Limb (tissue), 2 donors: ENCODE data around the gene ZDHHC12.
A peak's percentile ranks its signal among the peaks of the same experiment; 100 is the strongest.

Experiments used
- DNase-seq, 2 donors: peaks; one replicate each; pipeline ENCODE4 v3.0.0-alpha.2; 2016; ENCODE audit errors: extremely low spot score in 2 of 2

ZDHHC12 gene

DNA sequence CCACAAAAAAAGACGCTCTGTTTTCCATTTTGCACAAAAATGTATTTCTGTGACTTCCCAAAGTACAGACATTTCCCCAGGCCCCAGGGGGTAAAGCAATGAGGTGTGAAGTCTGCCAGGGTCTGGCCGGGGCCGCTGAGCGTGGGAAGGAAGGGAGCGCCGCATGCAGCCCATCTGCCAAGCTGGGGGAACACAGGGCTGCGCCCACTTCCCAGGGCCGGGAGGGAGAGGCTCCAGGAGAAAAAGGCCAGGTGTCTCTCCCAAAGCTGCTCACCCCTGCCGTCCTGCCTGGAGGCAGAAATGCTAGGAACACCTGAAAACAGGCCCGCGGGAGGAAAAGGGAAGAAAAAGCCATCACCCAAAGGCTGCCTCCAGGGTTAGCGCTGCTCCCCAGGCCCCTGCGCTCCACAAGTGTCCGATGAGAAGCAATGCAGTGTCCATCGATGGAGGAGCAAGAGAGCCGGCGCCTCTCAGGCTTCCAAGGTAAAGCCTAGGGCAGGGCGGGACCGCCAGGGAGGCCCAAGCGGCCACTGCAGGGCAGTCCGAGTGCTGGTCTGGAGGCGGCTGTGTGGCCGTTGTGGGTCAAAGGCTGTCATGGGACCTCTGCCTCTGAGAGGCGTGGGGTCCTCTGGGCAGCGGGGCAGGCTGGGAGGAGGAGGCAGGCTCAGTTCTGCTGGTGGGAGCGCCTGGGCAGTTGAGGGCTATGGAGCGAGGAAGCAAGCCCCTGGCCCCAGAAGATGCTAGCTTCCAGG, 6.0 kb upstream of the ZDHHC12 start:
- no peak for DNase-seq

DNA sequence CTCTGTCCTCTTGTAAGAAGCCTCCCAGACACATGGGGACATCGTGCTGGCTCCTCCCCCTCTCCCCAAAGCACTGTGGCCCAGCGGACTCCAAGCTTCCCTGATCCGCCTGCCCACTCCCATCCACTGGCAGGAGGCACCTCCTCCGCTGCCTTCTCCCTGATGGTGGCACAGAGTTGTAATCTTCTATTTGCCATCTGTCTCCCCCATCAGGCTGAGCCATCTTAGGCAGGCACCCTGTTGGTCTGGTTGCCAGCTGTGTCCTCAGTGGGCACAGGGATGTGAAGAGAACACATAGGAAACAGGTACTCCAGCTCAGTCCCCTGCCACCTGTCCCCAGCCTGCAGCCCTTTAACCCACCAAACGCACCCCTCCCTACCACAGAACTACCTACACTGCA, 5.4 kb upstream of the ZDHHC12 start:
- no peak for DNase-seq

DNA sequence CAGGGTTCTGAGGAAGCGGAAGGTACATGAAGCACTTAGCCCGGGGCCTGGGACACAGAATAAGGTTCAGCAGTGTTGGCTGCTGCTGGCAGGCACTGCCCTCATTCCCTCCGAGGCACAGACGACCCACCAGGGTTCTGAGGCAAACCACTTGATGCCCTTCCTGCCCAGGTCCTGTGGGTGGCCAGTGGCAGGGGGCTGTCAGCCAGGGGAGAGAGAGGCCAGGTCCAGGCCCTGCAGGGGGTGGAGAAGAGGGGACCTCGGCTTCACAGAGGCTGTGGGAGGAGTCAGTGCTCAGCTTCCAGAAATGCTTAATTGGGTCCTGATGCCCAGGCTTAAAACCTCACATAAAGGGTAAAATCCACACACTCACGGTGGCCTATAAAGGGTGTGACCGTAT, 4.4 kb upstream of the ZDHHC12 start:
- DNase-seq, result no peak

DNA sequence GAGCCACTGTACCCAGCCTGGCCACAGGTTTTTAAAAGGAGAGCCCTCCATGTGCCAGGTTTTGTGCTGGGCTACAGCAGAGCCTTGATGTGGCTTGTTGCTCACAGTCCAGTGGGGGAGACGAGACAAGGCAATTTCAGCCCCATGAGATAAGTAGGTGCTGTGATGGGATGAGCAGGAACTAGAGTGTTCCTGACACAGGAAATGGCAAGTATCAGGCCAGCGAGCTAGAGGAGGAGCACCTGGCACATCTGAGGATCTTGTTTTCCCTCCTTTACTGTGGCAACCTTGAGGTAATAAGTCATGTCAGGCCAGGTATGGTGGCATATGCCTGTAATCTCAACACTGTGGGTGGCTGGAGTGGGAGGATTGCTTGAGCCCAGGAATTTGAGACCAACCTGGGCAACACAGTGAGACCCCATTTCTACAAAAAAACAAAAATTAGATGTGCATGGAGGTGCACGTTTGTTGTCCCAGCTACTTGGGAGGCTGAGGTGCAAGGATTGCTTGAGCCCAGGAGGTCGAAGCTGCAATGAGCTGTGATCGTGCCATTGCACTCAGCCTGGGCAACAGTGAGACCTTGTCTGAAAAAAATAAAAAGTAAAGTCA, 3.8 kb upstream of the ZDHHC12 start:
- DNase-seq, result no peak

DNA sequence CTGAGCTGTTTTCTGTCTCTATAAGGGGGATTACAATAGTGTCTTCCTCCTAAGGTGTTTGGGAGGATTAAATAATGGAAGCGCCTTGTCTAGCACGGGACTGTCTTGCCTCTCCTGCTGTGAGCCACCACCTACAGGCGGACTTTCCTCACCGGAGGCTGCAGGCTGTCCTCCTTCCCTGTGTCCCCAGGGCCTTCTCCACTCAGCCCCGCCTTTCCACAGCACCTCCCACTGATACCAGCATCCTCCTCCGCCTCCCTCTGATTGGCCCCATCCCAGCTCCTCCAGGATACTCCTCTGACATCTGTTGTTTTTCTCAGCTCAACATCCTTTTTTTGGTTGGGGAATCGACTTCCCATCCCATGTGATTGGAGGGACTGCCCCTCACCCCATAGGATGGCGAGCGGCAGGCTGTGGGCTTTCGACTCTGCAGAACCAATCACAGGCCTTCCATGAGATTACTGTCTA, 851 bp upstream of the ZDHHC12 start:
- peak in 1 of 2 donors; percentile 3 for DNase-seq

DNA sequence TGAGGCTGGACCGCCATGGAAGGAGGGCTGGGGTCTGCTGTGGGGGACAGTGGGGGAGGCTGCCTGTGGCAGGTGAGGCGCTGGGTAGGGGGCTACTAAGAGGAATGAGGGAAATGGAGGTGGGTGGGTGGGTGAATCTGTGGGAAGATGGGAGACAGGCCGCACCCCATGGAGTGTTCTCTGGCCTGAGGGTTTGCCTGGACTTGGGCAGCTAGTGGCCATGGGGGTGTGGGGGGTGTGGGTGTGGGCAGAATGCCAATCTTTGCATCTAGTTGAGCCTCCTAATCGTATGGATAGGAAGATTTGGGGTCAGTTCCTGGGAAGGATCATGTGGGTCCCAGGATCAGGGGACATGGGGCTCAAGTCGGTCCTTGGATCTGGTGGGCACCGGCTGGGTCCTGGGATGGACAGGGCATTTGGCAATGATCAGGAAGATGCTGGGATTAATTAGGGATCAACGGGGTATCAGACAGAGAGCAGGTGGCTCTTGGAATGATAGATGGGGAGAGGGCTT, 518 bp downstream of the ZDHHC12 start:
- DNase-seq, result no peak

DNA sequence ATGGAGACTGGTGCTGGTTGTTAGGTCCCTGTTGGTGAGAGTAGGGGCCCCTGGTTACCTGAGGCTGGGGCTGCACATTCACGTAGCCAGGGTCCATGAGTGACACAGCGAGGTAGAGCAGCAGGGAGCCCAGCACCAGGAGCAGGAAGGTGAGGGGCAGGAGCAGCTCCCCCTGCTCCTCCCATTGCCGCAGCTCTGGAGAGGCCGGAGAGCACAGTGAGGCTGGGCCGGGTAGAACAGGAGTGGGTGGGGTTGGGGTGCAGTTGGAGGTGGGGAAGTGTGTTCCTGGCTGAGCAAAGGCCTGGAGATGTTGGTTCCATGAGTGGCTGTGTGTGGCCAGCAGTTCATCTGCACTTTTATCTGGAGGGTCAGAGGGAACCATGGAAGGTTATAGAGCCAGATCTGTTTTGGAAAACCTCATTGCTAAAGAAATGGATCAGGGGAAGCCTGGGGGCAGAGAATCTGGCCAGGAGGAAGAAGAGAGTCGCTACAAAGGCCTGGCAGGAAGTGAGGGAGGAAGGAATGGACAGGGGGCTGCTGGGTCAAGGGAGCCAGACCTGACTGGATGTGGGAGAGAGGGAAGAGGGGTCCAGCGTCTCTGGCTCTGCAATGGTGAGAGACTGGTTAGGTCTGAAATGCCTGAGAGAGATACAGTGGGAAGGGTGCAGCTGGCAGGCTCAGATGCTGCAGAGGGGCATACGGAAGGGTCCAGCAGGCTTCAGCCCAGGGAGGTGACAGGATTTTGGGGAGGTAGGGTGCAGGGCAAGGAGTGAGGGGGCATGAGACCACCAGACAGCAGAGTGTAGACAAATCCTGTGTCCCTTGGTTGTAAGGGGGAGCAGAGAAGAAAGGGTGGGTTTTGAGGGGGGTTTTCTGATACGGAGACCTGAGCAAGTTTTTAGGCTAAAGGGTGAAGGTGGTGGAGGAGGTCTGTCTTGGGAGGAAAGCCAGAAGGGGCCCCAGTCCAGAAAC, 1.3 kb downstream of the ZDHHC12 start:
- no peak for DNase-seq

DNA sequence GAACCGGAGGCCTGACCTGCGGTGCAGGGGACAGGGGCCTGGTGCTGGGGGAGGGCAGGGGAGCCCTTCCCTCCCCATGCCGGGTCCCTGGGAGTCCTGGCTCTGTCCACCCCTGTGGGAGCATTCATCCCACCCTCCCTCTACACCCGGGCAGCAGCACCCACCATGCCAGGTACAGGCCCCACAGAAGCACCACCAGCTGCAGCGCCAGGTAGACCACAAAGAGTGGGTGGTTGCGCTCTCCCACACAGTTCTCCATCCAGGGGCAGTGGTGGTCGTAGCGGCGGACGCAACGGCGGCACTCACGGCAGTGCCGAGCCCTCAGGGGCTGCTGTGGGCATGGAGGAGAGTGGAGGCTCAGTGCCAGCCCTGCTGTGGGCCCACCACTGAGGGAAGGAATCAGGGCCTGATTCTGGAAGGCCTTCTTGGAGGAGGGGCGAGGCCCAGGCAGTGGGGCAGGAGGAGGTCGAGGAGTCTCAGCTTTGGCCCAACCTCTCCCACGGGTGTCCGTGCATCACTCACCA, 2.4 kb downstream of the ZDHHC12 start:
- no peak for DNase-seq

DNA sequence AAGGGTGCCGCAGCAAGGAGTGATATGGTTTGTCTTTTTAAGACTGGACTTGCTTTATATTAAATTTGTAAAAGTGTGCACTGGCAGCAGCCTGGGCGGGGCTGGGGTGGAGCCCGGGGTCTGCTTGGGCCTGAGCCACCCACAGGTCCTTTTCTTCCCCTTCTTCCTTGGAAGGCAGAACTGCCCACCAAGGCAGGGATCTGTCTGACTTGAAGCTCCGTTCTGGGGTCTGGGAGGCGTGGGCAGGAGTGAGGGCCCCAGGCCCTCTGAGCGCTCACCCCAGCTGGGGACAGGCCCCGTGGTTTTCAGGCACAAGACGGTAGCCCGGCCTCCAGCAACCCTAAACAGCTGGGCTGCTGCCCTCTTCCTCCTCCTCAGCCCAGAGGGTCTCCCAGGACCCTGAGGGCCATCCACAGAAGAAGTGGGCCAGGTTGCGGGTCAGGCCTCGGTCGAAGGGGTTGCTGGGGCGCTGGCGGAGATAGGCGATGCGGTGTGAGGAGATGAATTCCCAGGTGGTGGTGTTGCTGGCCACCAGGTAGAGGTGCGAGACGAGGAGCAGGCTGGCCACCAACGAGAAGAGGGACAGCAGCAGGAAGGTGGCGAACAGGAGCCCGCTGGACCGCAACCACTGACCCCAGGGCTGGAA, 3.0 kb downstream of the ZDHHC12 start:
- DNase-seq, result no peak

DNA sequence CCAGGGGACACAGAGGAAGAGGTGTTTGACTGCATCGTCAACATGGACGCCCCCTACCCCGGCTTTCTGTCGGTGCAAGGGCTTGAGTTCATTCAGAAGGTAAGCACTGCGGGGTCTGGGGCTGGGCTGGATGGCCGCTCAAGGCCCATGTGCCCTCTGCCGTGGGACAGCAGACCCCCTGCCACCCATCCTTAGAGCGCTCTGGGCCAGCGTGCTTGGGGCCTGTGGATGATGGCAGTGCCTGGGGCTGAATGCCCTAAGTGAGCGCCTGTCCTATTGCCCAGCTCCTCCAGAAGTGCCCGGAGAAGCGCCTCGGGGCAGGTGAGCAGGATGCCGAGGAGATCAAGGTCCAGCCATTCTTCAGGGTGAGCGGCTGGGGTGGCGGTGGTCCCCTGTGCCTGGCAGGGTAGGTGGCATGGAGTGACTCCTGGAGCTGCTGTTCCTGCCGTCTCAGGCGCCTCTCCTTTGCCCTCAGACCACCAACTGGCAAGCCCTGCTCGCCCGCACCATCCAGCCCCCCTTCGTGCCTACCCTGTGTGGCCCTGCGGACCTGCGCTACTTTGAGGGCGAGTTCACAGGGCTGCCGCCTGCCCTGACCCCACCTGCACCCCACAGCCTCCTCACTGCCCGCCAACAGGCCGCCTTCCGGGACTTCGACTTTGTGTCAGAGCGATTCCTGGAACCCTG, 3.9 kb downstream of the ZDHHC12 start:
- no peak for DNase-seq

DNA sequence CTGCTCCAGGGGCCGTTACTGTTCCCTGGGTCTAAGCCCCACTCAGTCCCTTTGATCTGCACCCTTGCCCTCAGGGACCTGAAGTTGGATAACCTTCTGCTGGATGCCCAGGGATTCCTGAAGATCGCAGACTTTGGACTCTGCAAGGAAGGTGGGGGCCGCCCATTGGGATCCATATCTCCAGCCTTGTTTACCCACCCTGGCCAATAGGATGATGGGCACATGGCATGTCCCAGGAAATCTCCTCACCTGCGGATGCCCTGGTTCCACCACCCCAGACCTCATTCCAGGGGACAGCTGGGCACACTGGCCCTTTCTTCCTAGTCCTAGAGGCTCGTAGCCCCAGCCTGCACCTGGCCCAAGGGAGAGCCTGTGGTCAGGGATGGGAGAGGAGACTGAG, 5.5 kb downstream of the ZDHHC12 start:
- no peak for DNase-seq

DNA sequence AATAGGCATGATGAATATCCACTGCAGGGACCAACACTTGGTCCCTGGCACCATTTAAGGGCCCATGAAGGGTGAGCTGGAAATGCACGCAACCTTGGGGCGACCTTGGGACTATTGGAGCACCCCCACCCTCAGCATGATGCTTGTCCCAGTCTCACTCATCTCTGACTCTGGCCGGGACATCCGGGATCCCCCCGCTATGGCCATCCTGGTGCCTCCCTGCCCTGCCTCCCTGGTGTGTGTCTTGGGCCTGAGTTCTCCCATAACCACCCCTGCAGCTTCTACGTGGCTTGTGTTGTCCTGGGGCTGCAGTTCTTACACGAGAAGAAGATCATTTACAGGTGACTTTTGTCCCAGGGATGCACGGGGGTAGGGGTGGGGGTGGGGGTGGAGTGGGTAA, 5.9 kb downstream of the ZDHHC12 start:
- no peak for DNase-seq

DNA sequence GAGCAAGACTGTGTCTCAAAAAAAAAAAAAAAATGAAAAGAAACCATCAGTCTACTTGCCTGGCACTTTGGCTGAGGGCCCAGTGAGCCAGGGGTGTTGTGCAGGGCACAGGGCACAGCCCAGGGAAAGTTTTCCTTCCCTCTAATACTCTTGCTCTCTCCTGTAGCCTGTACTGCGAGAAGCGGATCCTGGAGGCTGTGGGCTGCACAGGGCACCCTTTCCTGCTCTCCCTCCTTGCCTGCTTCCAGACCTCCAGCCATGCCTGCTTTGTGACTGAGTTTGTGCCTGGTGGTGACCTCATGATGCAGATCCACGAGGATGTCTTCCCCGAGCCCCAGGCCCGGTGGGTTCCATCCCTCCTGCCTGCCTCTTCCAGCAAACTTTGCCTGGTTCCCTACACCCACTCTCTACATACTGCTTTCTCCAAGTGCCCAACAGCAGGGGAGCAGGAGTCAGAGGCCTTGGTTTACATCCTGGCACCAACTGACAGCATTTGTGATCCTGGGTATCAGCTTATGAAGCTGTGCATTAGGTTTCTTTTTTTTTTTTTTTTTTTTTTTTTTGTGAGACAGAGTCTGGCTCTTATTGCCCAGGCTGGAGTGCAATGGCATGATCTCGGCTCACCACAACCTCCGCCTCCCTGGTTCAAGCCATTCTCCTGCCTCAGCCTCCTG, 7.2 kb downstream of the ZDHHC12 start:
- no peak for DNase-seq

DNA sequence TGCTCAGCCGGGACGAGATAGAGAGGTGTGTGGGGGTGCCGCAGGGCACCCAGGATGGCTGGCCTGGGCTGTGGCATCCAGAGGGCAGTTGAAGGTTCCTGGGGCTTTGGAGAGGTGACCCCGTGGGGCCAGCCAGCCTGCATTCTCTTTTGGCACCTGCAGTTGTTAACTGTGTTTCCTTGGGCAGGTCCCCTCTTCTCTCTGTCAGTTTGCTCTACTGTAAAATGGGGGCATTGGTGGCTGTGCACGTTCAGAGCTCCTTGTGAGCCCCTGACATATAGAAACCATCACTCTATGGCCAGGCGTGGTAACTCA, 8.5 kb downstream of the ZDHHC12 start:
- no peak for DNase-seq

DNA sequence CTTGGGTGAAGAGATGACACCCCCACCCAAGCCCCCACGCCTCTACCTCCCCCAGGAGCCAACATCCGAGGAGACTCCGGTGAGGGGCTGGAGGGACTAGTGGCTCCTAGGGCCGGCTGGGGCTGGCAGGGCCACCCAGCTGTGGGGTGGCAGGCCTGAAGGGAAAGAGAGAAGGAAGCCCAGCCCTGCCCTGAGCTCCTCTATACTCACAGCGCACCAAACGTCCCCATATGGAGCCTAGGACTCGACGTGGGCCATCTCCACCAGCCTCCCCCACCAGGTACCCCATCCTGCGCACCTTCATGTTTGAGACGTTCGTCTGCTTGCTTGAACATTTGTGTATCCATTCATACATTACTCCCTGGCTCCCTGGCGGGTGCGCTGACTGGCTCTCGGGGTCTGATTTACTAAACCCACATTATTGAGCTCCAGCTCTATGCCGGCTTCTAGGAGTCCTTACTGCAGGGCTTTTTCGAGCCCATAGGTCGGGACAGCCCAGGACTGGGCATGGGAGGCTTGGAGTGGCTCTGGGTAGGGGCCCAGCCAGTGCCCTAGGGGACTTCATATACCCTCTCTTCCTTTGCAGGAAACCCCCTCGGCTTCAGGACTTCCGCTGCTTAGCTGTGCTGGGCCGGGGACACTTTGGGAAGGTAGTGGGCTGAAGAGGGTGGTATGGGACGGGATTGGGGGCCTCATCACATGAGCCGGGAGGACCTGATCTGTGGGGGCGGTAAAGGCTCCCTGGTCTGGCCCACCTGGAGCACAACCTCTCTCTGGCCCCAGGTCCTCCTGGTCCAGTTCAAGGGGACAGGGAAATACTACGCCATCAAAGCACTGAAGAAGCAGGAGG, 9.1 kb downstream of the ZDHHC12 start:
- DNase-seq, result no peak

DNA sequence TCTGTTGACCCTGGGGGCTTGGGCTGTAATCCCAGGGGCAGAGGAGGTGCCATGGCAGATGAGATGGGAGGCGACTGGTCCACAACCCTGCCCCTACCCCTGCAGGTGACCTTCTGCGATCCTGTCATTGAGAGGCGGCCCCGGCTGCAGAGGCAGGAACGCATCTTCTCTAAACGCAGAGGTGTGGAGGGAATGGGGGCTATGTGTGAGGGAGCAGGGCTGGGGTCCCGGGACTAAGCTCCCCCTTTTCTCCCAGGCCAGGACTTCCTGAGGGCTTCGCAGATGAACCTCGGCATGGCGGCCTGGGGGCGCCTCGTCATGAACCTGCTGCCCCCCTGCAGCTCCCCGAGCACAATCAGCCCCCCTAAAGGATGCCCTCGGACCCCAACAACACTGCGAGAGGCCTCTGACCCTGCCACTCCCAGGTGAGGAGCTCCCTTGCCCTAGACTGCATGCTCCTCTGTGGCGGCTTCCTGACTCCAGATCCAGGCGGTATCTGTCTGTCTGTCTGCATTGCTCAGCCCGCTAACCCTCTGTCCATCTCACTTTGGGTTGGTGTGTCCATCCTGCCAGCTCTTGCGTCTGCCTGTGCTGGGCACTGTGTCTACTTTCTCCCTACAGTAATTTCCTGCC, 9.9 kb downstream of the ZDHHC12 start:
- no peak for DNase-seq

DNA sequence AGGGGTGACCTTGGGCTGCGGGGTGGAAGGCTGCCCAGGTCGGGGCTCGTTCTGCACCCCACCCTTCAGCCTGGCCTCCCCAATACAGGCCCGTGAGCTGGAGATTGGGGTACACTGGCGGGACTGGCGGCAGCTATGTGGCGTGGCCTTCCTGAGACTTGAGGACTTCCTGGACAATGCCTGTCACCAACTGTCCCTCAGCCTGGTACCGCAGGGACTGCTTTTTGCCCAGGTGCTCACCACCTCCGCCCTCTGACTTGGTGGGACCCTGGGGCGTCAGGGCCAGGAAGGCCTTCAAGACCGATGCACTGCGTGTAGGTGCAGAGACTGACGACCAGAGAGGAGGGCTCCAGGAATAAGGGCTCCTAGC, 10.5 kb downstream of the ZDHHC12 start:
- DNase-seq, result no peak

DNA sequence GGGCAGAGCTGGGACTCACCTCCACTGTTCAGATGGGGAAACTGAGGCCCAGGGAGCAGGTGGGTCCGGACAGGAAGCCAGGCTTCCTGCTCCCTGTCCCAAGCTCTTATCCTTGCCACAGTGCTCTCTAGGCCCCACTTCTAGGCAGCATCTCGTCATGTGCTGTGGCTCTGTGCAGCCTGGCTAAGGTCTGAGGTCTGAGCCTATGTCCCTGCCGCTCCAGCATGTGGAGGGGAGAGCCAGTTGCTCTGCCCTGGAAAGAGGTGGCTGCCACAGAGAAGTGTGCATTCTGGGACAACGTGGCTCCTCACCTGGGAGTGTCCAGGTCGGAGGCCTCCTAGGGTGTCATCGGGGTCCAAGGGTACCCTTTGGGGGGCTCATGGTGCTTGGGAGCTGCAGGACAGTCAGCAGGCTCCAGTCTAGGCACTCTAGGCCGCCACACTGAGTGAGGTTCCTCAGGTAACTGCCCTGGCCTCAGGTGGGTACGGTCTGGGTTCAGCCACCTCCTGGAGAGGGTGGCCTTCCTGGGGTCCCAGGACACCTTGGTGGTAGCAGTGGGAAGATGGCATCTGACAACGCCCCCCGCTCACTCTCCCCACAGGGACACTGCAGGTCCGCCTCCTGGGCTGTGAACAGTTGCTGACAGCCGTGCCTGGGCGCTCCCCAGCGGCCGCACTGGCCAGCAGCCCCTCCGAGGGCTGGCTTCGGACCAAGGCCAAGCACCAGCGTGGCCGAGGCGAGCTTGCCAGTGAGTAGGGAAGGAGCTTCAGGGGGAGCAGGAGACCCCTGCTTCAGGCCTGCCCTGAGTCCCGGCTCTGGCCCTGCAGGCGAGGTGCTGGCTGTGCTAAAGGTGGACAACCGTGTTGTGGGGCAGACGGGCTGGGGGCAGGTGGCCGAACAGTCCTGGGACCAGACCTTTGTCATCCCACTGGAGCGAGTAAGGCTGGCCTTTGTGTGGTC, 11.2 kb downstream of the ZDHHC12 start:
- no peak for DNase-seq
